ENCODE measurements around the gene MRPL44. TPM values are rescaled to one million over a fixed set of nuclear protein-coding genes. Genes with fewer than 3 reads are reported as not detected.

The MRPL44 gene
- total RNA-seq, 1 experiment from 2014 or later, result 64.9 TPM

GRCh38 chr2:223972656-223973102 lies 15.4 kb downstream of the MRPL44 start:
- Histone ChIP-seq H3K36me3 (ENCODE audit: control insufficient read depth, insufficient read depth, low read length) (no peaks in the 10 kb centered on the region), H3K4me3 (ENCODE audit: low read depth, low read length) (no peak overlapping the region), H3K9me3 (no peaks in the 10 kb centered on the region), H3K4me1 (no peaks in the 10 kb centered on the region), H3K27me3 (replicated peaks; ENCODE audit: control insufficient read depth, insufficient read depth, low read length) (no peaks in the 10 kb centered on the region)
- no peak for TF ChIP-seq CTCF (IDR thresholded peaks at IDR 0.05; ENCODE audit: insufficient read depth in 1 of 2, low read depth in 1 of 2, low read length in 1 of 2, severe bottlenecking in 1 of 2, unreplicated experiment in 1 of 2)
- H3K4me1 Mint-ChIP-seq (ENCODE audit: low read depth, unreplicated experiment), result no peaks in the 10 kb centered on the region
- H3K27me3 Mint-ChIP-seq (ENCODE audit: insufficient read depth, unreplicated experiment), result no peaks in the 10 kb centered on the region
- no peak overlapping the region for H3K27ac Mint-ChIP-seq (ENCODE audit: unreplicated experiment)
- no TSS peak for BruUV-seq (replicated peaks)
- H3K4me3 Mint-ChIP-seq (ENCODE audit: unreplicated experiment), result no peak overlapping the region
- H3K9me3 Mint-ChIP-seq (ENCODE audit: unreplicated experiment), result no peaks in the 10 kb centered on the region
- CTCF ChIA-PET, result interaction anchor here (0.8 kb wide), 1 partner anchor 17 kb away, joined by 3 read pairs; no protein-coding TSS in a partner anchor
- intact Hi-C loops (cut with micrococcal nuclease; ENCODE audit: unreplicated experiment), result no loop called here
- no peak for DNase-seq
- POLR2A ChIA-PET, result no interaction called here
- peaks cover 11% of the 10 kb centered on the region for H3K36me3 Mint-ChIP-seq (ENCODE audit: insufficient read depth, unreplicated experiment)

- POLR2A ChIA-PET, result no interaction called here
- no peak for TF ChIP-seq CTCF (IDR thresholded peaks at IDR 0.05; ENCODE audit: insufficient read depth in 1 of 2, low read depth in 1 of 2, low read length in 1 of 2, severe bottlenecking in 1 of 2, unreplicated experiment in 1 of 2)
- H3K9me3 Mint-ChIP-seq (ENCODE audit: unreplicated experiment), result no peaks in the 10 kb centered on the region
- intact Hi-C loops (cut with micrococcal nuclease; ENCODE audit: unreplicated experiment), result no loop called here
- no peak overlapping the region for H3K27ac Mint-ChIP-seq (ENCODE audit: unreplicated experiment)
- no peaks in the 10 kb centered on the region for H3K27me3 Mint-ChIP-seq (ENCODE audit: insufficient read depth, unreplicated experiment)
- BruUV-seq (replicated peaks), result no TSS peak
- DNase-seq, result no peak
- peaks cover 3% of the 10 kb centered on the region for H3K36me3 Mint-ChIP-seq (ENCODE audit: insufficient read depth, unreplicated experiment)
- no peaks in the 10 kb centered on the region for H3K36me3 ChIP-seq (ENCODE audit: control insufficient read depth, insufficient read depth, low read length)
- H3K27me3 ChIP-seq (replicated peaks; ENCODE audit: control insufficient read depth, insufficient read depth, low read length), result no peaks in the 10 kb centered on the region
- no peaks in the 10 kb centered on the region for H3K9me3 ChIP-seq
- no peak overlapping the region for H3K4me3 ChIP-seq (ENCODE audit: low read depth, low read length)
- no peaks in the 10 kb centered on the region for H3K4me1 ChIP-seq
- H3K4me3 Mint-ChIP-seq (ENCODE audit: unreplicated experiment), result no peak overlapping the region
- no peaks in the 10 kb centered on the region for H3K4me1 Mint-ChIP-seq (ENCODE audit: low read depth, unreplicated experiment)
- CTCF ChIA-PET, result no interaction called here
These were observed 16.3 kb downstream of the MRPL44 start for GRCh38 chr2:223973606-223974005.

GRCh38 chr2:223976635-223977226 lies 19.5 kb downstream of the MRPL44 start:
- no peak overlapping the region for H3K4me3 Mint-ChIP-seq (ENCODE audit: unreplicated experiment)
- POLR2A ChIA-PET, result no interaction called here
- CTCF ChIA-PET, result no interaction called here
- intact Hi-C loops (cut with micrococcal nuclease; ENCODE audit: unreplicated experiment), result no loop called here
- no peak overlapping the region for H3K4me3 ChIP-seq (ENCODE audit: low read depth, low read length)
- TF ChIP-seq CTCF (IDR thresholded peaks at IDR 0.05; ENCODE audit: insufficient read depth in 1 of 2, low read depth in 1 of 2, low read length in 1 of 2, severe bottlenecking in 1 of 2, unreplicated experiment in 1 of 2), result no peak
- no peaks in the 10 kb centered on the region for H3K27me3 Mint-ChIP-seq (ENCODE audit: insufficient read depth, unreplicated experiment)
- DNase-seq, result no peak
- no peaks in the 10 kb centered on the region for H3K4me1 ChIP-seq
- no peaks in the 10 kb centered on the region for H3K4me1 Mint-ChIP-seq (ENCODE audit: low read depth, unreplicated experiment)
- no peaks in the 10 kb centered on the region for H3K9me3 Mint-ChIP-seq (ENCODE audit: unreplicated experiment)
- no peaks in the 10 kb centered on the region for H3K9me3 ChIP-seq
- no peaks in the 10 kb centered on the region for H3K36me3 ChIP-seq (ENCODE audit: control insufficient read depth, insufficient read depth, low read length)
- H3K27ac Mint-ChIP-seq (ENCODE audit: unreplicated experiment), result no peak overlapping the region
- no peaks in the 10 kb centered on the region for H3K27me3 ChIP-seq (replicated peaks; ENCODE audit: control insufficient read depth, insufficient read depth, low read length)
- BruUV-seq (replicated peaks), result no TSS peak
- no peaks in the 10 kb centered on the region for H3K36me3 Mint-ChIP-seq (ENCODE audit: insufficient read depth, unreplicated experiment)
